SK-N-MC (cell line): Measurements from ENCODE around the gene CCDC68.

ENCODE experiments used
- EZH2 ChIP-seq: fragments of 200-600 bp; sonication (generic); IDR thresholded peaks from one replicate; pipeline ENCODE4 v1.6.1; 2017; ENCODE audit warnings: antibody characterized with exemption
- POLR2AphosphoS5 ChIP-seq: IDR thresholded peaks from 2 replicates; pipeline ENCODE4 v1.6.1; 2012; ENCODE audit warnings: mild to moderate bottlenecking, low read depth, low read length, borderline replicate concordance

DNA sequence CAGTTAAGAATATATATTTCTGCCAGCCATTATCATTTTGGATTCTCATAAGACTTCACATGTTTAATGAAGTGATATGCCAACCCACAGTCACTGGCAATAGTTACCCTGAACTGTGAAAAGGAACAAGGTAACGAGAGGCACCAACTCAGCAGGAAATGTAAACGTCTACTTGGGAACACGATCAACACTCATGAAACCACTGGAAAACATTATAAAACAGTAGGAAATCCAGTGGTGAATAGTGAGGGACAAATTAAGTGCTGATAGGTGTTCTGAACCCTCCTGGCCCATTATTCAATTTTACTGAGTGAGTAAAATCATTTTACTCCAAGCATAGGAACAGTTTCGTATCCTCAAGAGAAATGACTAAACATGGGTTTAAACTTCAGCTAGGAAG is 17.1 kb downstream of the CCDC68 start:
- TF ChIP-seq POLR2AphosphoS5, result no peak
- TF ChIP-seq EZH2, result no peak
